Middle frontal gyrus (tissue), 1 donor: Measurements from ENCODE around the gene TBX1.

Experiments
- DNase-seq: peaks from one replicate; pipeline ENCODE4 v3.0.0-alpha.2; 2015; ENCODE audit warnings: low spot score; ENCODE audit errors: extremely low spot score

TBX1 gene

DNA sequence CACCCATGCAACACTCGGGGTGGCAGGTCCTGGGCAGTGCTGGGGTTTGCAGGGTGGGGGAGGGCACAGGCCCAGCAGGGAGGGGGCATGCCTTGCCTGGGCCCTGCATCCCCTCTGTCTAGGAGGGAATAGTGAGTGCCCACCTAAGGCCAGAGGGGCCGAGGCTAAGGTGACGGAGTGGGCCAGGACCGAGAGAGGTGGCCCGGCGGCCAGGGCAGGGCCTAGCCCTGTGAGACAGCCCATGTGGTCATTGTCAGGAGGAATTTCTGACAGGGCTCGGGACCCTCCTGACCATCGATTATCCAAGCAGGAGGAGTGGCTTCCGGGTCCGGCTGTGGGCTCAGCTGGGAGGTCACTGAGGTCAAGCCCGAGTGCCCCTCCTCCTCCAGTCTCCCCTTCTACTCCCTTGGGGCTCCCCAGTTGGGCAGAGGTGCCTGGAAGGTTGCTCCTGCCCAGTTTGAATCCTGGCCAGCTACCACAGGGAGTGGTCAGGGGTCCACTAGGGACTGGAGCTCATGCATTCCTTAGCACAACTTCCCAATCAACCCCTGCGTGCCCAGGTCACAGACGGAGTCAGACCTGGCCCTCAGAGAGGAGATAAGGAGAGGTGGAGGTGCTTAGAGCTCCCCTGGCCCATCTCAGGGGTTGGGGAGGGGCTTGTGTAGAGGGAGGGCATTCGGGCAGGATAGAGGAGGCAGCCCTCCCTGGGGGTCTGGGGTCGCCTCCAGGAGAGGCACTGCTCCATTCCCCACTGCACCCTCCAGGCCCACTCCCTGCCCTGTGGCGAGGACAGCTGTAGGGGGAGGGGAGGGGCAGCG lies 22.5 kb upstream of the TBX1 start:
- no peak for DNase-seq

DNA sequence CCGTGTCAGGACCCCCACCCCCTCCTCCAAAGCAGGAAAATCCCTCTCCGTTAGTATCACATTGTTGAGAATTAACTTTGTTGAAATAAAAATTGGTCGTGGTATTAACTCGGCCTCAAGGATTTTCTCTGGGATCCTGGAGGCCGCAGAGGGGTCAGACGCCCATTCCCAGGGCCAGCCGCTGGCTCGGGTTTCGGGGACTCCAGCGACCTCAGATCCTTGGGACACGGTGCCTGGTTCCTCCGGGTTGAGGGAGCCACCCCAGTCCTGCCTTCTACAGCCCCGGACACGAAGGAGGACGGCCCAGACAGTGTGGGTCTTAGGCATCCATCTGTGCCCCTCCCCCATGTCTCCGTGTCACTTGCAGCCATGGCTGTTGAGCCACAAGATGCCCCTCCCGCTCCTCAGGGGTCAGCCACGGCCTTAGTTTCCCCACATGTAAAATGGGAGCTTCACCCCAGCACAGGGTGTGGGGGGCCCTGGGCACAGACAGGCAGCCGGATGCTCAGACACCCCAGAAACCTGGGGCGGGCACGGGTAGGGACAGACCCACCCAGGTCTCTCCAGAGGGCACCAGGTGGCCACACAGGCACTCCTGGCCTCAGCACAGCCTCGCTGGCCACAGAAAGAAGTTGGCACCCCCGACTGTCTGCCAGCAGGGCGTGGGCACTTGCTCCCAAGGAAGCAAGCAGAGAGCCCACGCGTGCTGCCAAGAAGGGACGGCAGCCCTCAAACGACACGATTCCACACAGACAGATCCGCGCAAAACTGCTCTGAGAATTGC lies 21.7 kb upstream of the TBX1 start:
- DNase-seq = no peak

DNA sequence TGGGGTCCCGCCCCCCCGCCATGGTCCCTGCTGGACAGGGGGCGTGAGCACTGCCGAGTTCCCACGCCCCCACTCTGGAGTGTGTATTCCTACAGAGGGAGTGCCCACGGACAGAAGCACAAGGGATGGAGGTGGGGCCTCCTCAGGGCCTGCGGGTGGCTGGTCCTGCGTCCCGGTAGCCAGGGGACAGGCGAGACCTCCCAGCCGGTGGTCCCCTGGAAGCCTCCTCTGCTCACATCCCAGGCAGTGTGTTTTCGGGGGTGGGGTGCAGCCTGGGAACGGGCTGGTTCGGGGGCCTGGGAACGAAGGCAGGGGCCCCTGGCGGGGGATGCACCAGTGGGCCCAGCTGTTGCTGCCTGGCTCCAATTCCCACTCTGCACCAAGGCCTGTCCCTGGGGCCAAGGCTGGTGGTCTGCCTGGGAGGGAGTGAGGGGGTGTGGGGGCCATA lies 21.1 kb upstream of the TBX1 start:
- DNase-seq = no peak

- no peak for DNase-seq
Measured at GRCh38 chr22:19739911-19740449, 20.6 kb upstream of the TBX1 start.

- no peak for DNase-seq
Measured at GRCh38 chr22:19740586-19740985, 20.0 kb upstream of the TBX1 start.

- DNase-seq = no peak
Measured at GRCh38 chr22:19741053-19741452, 19.5 kb upstream of the TBX1 start.

- DNase-seq = no peak
Measured at GRCh38 chr22:19742160-19743066, 18.2 kb upstream of the TBX1 start.

GRCh38 chr22:19743081-19743480 lies 17.5 kb upstream of the TBX1 start:
- no peak for DNase-seq

GRCh38 chr22:19743651-19744050 lies 16.9 kb upstream of the TBX1 start:
- no peak for DNase-seq

DNA sequence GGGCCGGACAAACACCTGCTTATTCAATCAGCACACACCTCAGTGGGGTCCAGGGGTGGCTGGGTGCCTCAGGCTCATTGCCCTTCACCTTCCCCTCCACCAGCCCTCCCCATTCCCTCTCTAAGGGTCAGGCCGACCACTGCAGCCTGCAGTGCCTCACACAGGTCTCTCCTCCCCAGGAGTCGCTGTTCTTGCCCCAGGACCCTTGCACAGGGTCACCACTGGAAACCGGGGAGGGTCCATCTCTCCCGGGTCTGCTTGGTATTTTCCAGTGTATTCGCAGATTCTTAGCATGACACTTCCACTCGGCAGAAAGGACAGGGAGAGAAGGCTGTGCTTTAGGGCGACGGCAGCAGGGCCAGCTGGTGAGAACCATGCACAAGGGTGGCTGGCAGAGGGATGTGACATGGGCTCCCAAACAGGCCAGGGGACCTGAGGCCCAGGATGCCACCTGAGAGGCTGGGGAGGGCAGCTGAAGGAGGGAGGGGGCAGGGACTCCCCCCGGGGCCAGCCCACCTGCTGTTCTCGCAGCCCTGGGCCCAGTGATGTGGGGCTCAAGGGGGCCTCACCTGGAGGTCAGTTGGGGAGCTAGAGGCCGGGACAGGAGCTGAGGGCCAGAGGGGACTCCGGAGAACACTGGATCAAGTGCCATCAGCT lies 16.1 kb upstream of the TBX1 start:
- no peak for DNase-seq

- no peak for DNase-seq
Measured at GRCh38 chr22:19745155-19746101, 15.2 kb upstream of the TBX1 start.

DNA sequence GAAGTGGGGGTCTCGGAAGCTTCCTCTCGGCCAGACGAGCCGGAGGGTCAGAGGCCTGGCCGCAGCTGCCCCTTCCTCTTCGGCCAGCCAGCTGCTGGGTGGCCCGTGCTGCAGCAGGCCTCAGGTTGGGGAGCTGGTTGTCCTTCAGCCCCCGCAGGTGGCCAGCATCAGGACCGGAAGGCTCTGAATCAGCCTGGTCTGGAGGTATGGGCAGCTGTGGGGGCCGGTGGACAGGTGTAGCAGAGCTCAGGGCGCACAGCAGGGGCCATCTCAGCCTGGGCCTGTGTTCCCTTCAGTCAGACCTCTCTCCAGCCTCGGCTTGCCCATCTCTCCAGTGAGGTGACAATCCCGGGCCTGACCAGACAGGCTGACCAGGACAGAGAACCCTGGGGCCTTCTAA lies 13.9 kb upstream of the TBX1 start:
- DNase-seq = no peak

DNA sequence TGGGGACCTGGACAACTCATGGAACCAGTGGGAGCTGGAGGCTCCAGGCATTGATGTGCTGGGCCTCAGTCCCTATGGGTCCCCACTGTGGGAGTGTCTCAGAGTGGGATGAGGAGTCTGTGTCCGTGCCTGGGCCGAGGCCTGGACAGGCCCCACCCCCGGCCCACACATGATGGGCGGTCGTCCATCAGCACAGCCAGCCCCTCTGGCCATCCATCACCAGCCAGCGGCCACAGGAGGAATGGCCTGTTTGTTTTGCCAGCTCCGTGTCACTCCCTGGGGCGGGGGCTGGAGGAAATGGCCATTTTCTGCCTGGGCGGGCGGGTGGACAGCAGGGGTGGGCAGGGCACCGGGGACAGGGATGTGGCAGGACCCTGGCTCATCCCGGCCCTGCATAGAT lies 13.0 kb upstream of the TBX1 start:
- no peak for DNase-seq

GRCh38 chr22:19748139-19748538 lies 12.4 kb upstream of the TBX1 start:
- no peak for DNase-seq

- DNase-seq = no peak
Measured at GRCh38 chr22:19748991-19749664, 11.4 kb upstream of the TBX1 start.

- no peak for DNase-seq
Measured at GRCh38 chr22:19749876-19750275, 10.7 kb upstream of the TBX1 start.

GRCh38 chr22:19750507-19751490 lies 9.8 kb upstream of the TBX1 start:
- DNase-seq = no peak
